IPS-NIHi11 (cell line): Measurements from ENCODE around the gene RGS14.
"Not testable (repeated sequence)": the region's sequence is repeated elsewhere in the genome, so short reads cannot be mapped to it uniquely, and the experiment has no call there.

Experiments used
- DNase-seq: peaks from one replicate; pipeline ENCODE4 v3.0.0; 2012; ENCODE audit warnings: mixed read lengths, low spot score

RGS14 gene

DNA sequence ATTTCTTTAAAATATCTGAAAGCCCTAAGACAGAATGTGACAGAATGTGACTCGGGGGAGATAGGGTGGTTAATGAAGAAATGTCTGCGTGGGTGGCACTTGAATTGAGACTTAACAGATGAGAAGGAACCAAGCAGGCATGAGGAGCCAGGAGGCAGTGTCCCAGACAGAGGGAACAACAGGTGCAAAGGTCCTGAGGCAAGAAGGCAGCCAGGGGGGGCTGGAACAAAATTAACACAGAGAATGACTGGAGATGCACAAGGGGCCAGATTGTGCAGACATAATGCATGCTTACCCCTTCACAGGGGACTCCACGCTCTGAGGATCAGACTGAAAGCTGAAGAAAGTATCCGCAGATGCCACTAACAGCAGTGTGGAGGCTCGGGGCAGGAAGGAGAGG is 8.0 kb upstream of the RGS14 start:
- DNase-seq = no peak

DNA sequence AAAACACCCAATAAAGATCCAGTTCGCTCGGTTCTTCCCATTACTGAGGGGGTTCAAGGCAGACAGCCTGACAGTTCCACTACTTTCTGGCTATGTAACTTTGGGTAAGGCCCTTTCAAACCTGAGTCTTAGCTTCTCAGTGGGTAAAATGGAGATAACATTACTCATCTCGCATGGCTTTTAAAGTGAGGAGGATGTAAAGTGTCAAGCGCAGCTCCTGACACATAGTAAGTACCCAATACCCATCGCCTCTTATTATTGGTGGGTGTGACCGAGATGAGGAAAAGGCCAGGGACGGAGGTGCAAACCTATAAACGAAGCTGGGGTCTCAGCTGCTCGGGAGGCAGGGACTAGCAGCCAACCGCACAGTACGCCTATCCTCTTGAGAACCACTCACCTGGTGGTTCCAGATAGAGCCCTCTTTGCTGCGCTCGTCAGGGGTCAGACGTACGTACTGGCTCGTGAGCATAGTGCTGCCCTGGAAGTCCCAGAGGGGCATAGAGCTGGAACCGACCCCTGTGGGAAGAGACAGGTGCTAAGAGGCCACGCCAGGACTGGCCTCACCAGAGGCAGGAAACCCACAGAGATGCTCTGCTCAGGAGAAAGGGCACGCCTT is 6.8 kb upstream of the RGS14 start:
- no peak for DNase-seq

DNA sequence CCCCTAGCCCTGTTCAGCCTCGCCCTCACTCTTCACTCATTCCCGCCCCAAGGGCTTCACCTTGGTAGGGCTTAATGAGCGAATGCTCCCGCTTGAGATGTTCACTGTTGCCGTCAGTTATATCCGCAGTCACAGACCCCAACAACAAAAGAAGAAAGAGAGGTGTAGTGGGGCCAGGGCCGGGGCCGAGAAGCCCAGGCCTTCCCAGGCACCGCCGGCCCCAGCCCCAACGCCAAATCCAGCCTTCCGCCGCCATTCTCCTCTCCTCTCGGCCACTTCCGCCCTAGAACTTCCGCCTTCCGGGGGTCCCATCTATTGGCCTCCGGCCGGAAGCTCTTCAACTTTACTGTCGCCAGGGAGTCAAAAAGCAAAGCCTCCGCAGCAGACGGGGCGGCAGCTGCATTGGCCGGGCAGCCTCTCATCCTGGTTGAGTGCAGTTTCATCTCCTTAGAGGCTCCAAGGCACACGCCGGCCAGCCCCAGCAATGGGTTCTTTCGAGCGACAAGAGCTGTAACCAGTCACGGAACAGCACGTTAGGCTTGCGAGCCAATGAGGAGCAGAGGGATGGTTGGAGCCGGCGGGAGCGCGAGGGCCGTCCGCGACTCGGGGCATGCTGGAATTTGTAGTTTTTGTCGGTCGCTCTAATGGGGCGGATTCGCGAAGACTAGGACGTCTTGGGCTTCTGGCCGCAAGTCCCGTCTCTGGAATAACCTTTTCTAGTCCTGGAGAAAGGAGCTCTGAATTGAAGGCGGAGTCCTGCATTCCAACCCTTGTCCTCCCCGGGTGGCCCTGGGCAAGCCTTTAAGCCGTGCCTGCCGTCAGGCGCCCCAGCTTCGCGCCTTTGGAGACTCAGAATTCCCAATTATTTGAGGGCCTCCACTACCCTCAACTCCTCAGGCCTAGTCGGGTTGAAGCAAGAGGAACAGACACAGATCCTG is 6.1 kb upstream of the RGS14 start, which contains the start of gene LMAN2:
Gene LMAN2, minus strand, starts transcription at position 277 of the 938 bp plus-strand sequence. Its CDS starts 21 bp downstream, at position 256.
- DNase-seq = peak; percentile 96

DNA sequence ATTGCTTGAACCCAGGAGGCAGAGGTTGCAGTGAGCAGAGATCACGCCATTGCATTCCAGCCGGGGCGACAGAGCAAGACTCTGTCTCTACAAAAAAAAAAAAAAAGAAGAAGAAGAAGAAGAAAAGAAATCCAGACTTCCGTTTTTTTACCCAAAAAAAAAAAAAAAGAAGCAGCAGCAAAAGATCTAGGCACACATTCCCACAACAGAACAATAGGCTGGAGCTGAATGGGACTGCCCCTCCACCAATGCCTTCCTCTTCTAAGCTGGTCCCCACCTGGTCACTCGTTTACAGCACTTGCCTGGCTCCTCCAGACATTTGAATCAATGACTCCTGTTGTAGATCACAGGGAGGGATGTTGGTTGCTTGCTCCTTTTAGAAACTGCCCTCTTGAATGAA is 4.6 kb upstream of the RGS14 start:
- DNase-seq = no peak

DNA sequence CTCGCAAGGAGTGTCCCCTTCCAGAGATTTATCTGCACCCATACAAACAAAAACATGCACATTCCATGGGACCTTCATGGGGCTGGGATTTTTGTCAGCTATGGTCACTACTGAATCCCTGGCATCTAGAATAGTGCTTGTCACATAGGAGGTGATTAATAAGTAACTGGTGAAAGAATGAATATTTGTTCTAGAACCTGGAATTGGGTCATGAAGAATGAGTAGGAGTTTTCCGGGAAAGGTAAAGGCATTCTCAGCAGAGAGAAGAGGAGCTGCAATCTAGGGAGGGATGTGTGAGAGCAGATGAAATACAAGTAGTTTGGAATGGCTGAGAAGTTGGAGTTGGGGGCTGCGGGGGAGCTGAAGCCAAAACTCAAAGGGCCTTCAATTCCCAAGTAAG is 3.5 kb upstream of the RGS14 start:
- no peak for DNase-seq

DNA sequence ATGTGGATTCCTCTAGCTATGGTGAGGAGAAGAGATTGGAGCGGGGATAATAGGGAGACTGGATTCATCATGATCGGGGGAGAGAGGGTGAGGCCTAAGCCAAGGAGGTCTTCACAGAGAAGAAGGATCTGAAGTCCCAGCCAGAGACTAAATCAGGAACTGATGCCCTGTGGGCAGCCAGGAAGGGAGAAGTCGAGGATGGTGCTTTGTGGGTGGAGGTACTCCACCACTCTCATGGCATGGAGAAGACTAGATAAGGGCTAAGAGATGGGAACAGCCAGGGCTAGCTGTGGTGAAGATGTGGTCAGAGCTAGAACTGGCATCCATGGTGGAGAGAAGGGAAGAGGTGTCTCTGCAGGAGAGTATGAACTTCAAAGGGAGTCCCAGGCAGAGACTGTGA is 3.0 kb upstream of the RGS14 start:
- DNase-seq = no peak

DNA sequence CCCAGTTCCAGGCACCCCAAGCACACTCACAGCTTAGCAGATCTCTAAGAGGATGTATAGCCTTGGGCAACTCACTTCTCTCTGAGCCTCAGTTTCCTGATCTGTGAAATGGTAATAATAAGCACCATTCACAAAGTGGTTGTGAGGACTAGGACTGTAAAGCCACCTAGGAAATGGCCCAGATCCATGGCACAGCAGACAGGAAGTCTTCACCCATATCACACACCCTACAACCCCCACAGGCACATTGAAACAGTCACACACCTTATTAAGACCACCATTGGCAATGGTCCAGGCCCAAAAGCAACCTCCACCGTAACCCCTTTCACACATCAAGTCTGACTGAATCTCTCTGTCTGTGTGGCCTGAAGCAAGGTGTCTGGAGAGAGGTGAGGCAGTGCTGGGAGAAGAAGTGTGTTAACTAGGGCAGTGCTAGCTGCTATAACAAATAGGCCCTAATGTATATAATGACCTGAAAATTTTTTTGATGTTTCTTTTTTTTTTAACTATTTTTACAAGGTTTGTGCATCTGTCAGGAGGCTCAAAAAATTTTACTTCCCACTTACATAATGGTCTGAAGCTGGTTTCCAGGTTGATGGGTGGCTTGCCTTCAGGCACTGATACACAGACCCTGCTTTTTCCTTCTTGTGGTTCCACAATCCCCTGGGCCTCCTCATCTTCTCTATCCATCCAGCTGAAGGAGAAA is 2.4 kb upstream of the RGS14 start:
- no peak for DNase-seq

DNA sequence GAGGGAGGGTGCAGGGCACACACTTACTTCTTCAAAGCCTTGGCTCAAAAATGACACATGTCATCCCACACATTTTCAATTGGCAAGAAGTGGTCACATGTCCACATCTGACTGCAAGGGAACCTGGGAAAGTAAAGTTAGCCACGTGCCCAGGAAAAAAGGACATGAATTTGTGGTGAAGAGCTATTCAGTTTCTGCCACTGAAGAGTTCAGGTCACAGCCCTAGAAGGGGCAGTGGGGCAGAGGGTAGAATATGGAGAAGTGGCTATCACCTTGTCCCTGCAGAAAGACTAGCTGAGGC is 1.9 kb upstream of the RGS14 start:
- DNase-seq = no peak

DNA sequence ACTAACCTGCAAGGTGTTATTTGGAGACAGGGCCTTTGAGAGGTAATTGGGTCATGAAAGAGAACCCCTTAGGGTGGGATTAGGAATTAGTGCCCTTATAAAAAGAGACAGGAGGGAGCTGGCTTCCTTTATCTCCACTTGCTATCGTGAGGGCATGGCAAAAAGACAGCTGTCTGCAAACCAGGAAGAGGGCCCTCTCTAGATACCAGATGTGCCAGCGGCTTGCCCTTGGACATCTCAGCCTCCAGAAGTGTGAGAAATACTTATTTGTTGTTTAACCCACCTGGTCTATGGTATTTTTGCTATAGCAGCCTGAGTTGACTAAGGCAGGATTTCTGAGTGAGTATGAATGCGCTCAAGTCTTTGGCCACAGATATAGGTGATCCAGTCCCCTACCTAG is 978 bp upstream of the RGS14 start:
- no peak for DNase-seq

DNA sequence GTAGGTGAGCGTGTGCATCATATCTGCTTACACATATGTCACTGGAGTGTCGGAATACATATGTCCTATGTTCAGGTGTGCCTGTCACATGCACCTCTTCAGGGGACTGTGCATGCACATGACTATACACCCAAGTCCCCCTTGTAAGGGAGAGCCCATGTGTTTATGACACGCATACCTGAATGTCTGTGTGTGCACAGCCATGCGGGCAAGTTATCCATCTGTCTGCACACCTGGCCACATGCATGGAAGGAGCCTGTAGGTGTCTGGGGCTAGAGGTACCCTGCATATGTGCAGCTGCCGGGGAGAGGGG is 622 bp upstream of the RGS14 start:
- no peak for DNase-seq

DNA sequence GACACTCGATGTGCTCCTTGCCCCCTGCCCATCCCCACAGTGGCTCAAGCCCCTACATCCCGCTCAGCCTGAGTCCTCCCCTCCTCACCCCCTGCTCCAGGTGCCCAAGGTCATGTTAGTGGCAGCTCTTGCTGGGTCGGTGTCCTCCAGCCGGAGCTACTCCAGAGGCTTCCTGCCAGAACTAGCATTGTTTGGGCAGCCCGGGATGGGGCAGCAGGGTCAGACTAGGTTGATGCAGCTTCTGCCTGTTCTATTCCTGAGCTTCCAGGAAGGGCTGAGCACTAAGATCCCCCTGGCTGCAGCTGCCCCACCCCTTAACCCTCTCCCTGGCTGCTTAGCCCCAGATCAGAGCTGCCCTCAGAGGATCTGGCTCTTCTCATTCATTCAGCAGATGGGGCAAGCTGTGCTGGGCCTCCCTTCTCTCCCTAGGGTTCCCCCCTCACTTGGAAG is 671 bp downstream of the RGS14 start:
- DNase-seq = no peak

DNA sequence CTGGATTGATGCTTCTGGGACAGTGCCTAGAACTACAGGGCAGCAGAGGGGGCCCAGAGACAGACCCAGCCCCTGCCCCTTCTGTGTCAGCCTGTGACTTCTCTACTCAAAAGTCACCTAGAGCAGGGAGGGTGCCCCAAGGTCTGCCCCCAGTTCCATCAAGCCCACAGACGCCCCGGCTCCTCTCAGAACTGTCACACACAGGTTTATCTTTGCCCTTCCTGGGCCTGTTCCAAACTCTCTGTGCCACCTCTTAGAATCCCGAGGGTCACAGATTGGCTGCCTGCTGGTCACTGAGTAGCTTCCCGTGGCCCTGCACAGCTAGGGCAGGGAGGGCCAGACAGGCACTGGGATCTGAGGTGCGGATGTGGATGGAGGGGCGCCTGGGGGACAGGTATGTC is 1.7 kb downstream of the RGS14 start:
- DNase-seq = no peak

DNA sequence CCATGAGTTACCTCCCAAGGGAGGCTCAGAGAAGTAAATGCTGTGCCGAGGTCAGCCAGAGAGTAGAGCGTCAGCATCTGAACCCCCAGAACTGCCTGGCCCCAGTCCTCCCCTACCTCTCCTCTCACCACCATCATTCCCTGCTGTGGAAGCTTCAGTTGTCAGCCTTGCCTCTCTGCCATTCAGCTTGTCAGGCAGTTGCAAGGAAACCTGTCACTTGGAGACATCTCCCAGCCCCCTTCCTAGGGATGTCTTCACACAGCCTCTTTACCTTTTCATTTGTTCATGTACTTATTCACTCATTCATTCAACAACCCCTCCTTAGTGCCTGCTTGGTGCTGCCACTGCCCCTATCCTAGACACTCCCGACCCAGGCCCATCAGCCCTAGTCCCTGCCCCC is 2.1 kb downstream of the RGS14 start:
- DNase-seq = no peak

DNA sequence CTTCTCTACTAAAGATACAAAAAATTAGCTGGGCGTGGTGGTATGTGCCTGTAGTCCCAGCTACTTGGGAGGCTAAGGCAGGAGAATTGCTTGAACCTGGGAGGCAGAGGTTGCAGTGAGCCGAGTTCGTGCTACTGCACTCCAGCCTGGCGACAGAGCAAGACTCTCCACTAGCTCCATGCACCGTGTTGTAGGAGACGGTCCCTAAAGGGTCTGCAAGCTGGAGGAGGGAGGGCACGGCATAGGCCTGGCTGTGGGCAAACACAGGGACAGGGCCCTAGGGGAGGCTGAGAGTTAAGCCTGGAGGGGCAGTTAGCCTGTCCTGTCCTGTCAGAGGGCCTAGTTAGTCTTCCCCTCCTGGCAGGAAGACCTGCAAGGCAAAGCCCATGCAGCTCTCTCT is 3.0 kb downstream of the RGS14 start:
- DNase-seq = not testable (repeated sequence)

DNA sequence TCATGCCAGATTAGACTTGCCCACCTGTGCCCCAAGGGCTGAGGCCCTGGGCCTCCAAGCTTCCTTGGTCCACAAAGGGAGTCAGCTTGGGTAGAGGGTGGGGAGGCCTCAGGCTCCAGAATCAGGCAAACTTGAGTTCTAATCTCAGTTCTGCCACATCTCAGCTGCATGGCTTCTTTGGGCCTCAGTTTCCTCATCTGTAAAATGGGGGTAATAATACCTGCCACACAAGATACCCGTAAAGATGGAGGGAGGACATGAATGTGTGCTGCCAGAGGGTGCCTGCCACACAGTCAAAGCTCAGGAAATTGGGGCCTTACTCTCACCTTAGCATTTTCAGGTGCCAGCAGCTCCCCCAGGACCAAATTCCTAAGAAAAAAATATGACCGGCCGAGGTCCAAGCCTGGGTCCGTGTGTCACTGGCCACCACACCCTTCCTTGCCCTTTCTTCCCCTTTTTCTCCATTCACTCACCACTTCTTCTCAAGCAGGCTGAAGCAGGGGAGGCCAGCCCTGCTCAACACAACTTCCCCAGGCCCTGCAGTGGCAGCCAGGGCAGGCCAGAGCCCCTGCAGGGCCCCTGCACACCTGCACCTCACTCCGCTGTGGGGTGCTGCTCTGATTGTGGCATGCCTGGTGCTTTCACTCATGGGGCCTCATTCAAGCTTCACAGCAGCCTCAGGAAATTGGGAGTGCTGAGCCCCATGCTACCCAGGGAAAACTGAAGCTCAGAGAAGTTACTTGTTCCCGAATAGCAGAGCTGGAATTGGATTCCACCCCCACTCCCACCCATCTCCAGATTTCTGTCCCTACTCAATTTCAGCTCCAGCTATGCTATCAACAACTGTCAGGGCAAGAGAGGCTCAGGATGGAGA is 3.9 kb downstream of the RGS14 start:
- no peak for DNase-seq

DNA sequence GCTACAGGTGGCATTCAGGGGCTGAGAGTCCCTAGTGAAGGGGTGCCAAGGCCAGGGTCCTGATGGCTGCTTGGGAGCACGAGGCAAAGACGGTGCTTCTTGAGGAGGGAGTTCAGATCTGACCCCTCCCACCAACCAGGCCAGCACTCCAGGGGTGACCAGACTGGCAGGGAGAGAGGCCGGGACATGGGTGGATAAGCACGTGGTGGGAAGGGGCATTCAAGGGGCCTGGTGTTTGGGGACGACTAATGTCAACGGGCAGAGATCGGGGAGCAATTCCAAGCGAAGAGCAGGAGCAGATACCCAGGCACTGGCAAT is 4.5 kb downstream of the RGS14 start:
- no peak for DNase-seq

DNA sequence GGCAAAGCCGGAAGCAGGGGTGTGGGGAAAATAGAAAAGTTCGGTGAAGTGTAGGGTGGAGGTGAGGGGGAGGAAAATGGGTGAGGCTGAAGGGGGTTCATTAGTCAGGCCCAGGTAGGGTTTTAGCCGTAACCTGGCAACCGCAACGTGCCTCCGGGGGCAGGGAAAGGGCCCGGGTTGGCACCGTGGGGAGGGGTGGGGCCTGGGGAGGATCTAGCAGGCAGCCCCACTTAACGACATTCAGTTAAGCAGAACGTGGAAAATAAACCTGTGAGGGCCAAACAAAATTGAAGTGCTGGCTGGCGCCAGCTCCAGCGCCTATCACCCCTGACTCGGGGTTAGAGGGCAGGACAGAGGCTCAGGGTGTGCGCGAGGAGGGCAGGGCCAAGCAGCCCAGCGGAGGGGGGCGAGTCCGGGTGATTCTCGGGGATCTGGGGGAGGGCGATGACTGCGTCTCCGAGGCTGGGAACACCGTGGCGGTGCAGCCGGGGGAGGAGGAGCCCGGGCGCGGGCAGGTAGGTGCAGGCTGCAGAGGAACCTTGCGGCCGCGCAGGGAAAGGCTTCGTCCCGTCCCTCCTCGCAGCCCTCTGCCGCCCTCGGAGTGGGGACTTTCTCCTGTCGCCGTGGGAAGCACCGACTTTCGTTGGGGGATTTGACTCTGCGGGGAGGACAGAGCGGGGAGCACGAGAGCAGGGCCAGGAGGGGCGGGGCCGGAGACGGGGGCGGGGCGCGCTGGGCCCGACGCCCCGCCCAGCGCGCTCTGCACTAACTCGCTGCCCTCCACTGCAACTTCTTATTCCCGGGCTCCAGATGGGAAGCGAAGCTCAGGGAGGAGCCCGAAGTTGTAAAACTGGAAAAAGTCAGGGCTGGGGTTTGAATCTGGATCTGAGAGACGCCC is 5.1 kb downstream of the RGS14 start:
- peak; percentile 84 for DNase-seq

DNA sequence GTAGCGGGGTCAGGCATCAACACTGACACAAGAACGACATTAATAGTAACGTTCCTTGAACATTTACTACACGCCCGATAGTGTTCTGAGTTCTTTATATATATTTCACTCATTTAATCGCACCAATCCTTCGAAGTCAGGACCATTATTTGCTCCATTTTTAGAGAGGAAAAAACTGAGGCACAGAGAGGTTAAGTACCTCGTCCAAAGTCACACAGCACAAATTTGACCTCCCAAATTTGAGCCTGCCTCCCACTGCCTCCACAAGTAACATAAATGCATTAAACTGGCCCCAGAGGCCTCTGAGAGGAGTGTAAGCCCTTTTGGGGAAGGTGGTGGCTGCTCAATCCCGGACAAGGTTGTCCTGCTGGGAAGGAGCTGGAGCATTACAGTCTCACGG is 5.8 kb downstream of the RGS14 start:
- DNase-seq = no peak

DNA sequence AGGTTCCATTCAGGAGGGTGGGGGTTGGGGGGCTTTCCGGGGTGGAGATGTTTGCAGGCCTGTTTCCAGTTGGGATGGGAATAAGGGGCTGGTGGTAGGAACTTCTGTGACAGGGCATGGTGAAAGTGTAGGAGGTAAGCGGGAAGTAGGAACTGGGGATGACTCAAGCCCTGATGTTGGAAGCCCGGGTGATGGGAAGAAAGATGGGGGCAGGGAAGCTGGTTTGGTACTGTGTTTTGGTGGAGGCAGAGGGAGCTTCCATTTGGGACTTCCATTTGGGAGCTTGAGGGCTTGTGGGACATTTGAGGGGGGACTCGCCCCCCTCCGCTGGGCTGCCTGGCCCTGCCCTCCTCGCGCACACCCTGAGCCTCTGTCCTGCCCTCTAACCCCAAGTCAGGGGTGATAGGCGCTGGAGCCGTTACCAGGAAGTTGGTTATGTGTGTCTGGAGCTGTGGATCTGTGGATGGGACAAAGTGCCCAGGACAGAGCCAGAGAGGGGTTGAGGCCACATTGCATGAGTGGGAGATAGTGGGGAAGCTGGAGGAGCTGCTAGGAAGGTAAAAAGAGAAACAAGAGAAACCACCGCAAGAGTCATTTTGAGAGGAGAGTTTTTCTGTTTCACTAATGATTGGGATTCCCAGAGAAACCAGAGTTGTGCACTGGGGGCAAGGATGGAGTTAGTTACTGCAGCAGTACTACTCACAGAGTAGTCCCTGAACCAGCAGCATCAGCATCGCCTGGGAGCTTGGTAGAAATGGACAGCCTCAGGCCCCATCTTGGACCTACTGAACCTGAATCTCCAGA is 6.6 kb downstream of the RGS14 start:
- no peak for DNase-seq

DNA sequence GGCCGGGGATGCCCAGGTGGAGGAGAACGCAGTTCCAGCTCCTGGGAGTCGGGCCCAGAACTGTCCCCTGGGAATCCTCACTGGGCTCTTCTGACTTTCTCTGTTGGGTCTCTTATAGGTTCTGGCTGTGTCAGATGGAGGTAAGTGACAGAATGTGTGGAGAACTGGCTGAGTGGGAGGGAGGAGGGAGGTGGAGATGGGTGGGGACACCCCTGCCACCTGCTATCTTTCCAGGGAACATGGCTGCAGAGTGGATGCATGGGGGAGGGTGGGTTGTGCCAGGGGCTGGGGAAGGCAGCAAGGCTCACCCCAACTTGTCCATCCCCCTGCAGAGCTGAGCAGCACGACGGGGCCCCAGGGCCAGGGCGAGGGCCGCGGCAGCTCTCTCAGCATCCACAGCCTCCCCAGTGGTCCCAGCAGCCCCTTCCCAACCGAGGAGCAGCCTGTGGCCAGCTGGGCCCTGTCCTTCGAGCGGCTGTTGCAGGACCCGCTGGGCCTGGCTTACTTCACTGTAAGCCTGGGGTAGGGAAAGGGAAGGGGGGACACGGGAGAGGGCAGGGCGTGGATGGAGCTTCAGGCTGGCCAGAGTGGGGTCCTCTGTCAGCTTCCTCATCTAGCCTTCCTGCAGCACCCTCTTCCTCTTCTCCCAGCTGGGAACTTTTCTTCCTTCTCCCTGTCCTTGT is 8.3 kb downstream of the RGS14 start:
- DNase-seq = no peak
